Trophoblast cell (in vitro differentiated cells and primary cell): ENCODE measurements around the gene MYORG.

Experiments
- DNase-seq, 2 donors: peaks; one replicate each; pipeline ENCODE4 v3.0.0-alpha.2; 2016
- H2AFZ ChIP-seq: 2 replicates; pipeline ENCODE4 v1.6.1; 2013; ENCODE audit warnings: low read length, moderate library complexity, mild to moderate bottlenecking; ENCODE audit not compliant: insufficient read depth, poor library complexity
- H2AK5ac ChIP-seq: 2 replicates; pipeline ENCODE4 v1.6.1; 2013; ENCODE audit warnings: mild to moderate bottlenecking, low read length
- H2BK120ac ChIP-seq: 2 replicates; pipeline ENCODE4 v1.6.1; 2013; ENCODE audit warnings: low read length, mild to moderate bottlenecking, moderate library complexity; ENCODE audit not compliant: insufficient read depth, poor library complexity
- H2BK12ac ChIP-seq: 2 replicates; pipeline ENCODE4 v1.6.1; 2013; ENCODE audit warnings: mild to moderate bottlenecking, low read length, moderate library complexity
- H2BK5ac ChIP-seq: 2 replicates; pipeline ENCODE4 v1.6.1; 2013; ENCODE audit warnings: low read length, low read depth, moderate library complexity, mild to moderate bottlenecking; ENCODE audit not compliant: poor library complexity
- H3K14ac ChIP-seq: 2 replicates; pipeline ENCODE4 v1.6.1; 2013; ENCODE audit warnings: mild to moderate bottlenecking, low read length
- H3K18ac ChIP-seq: 2 replicates; pipeline ENCODE4 v1.6.1; 2013; ENCODE audit warnings: mild to moderate bottlenecking, low read length
- H3K23ac ChIP-seq: 2 replicates; pipeline ENCODE4 v1.6.1; 2013; ENCODE audit warnings: low read length
- H3K27ac ChIP-seq: 2 replicates; pipeline ENCODE4 v1.5.1; 2013; ENCODE audit warnings: low read depth, mild to moderate bottlenecking, inconsistent platforms, low read length, moderate library complexity
- H3K27me3 ChIP-seq: 2 replicates; pipeline ENCODE4 v1.6.1; 2013; ENCODE audit warnings: inconsistent platforms, mild to moderate bottlenecking, low read length, moderate library complexity; ENCODE audit not compliant: insufficient read depth
- H3K36me3 ChIP-seq, 2 experiments: 1 replicate in 1 of 2; 2 replicates in 1 of 2; pipeline ENCODE4 v1.6.1; 2013; ENCODE audit warnings: low read length in 2 of 2, mild to moderate bottlenecking in 2 of 2, moderate library complexity in 1 of 2; ENCODE audit not compliant: insufficient read depth in 2 of 2, control insufficient read depth in 1 of 2
- H3K4ac ChIP-seq: 2 replicates; pipeline ENCODE4 v1.6.1; 2013; ENCODE audit warnings: low read depth, mild to moderate bottlenecking, low read length, moderate library complexity
- H3K4me1 ChIP-seq, 2 experiments: 1 replicate in 1 of 2; 2 replicates in 1 of 2; pipeline ENCODE4 v1.6.1; 2013; ENCODE audit warnings: low read length in 2 of 2, mild to moderate bottlenecking in 2 of 2, moderate library complexity in 1 of 2; ENCODE audit not compliant: insufficient read depth in 2 of 2, control insufficient read depth in 1 of 2
- H3K4me2 ChIP-seq: 2 replicates; pipeline ENCODE4 v1.6.1; 2013; ENCODE audit warnings: inconsistent platforms, mild to moderate bottlenecking, low read length, moderate library complexity
- H3K4me3 ChIP-seq: 2 replicates; pipeline ENCODE4 v1.5.1; 2013; ENCODE audit warnings: mild to moderate bottlenecking, low read depth, low read length, inconsistent platforms
- H3K79me1 ChIP-seq: one replicate; pipeline ENCODE4 v1.6.1; 2013; ENCODE audit warnings: low read length
- H3K79me2 ChIP-seq: 2 replicates; pipeline ENCODE4 v1.6.1; 2013; ENCODE audit warnings: low read length, mild to moderate bottlenecking; ENCODE audit not compliant: control insufficient read depth, insufficient read depth, poor library complexity
- H3K9ac ChIP-seq: 2 replicates; pipeline ENCODE4 v1.6.1; 2013; ENCODE audit warnings: mild to moderate bottlenecking, low read length
- H3K9me3 ChIP-seq: 2 replicates; pipeline ENCODE4 v1.6.1; 2013; ENCODE audit warnings: low read depth, mild to moderate bottlenecking, control low read depth, inconsistent platforms, low read length; ENCODE audit not compliant: insufficient read depth
- H4K12ac ChIP-seq: 2 replicates; pipeline ENCODE4 v1.6.1; 2013; ENCODE audit warnings: low read depth, mild to moderate bottlenecking, low read length, moderate library complexity
- H4K8ac ChIP-seq: 2 replicates; pipeline ENCODE4 v1.6.1; 2013; ENCODE audit warnings: low read depth, mild to moderate bottlenecking, low read length, moderate library complexity
- H4K91ac ChIP-seq: one replicate; pipeline ENCODE4 v1.6.1; 2013; ENCODE audit warnings: low read depth, mild to moderate bottlenecking, low read length, moderate library complexity
- WGBS: extraction: QIAGEN DNeasy Blood & Tissue Kit; methylation state at CpG from one replicate; pipeline ENCODE4 v1.1.7; 2013; ENCODE audit warnings: missing lambda C conversion rate; ENCODE audit not compliant: insufficient read length, insufficient coverage; ENCODE audit errors: extremely low coverage; 5-methylcytosine and 5-hydroxymethylcytosine counted together

MYORG gene

DNA sequence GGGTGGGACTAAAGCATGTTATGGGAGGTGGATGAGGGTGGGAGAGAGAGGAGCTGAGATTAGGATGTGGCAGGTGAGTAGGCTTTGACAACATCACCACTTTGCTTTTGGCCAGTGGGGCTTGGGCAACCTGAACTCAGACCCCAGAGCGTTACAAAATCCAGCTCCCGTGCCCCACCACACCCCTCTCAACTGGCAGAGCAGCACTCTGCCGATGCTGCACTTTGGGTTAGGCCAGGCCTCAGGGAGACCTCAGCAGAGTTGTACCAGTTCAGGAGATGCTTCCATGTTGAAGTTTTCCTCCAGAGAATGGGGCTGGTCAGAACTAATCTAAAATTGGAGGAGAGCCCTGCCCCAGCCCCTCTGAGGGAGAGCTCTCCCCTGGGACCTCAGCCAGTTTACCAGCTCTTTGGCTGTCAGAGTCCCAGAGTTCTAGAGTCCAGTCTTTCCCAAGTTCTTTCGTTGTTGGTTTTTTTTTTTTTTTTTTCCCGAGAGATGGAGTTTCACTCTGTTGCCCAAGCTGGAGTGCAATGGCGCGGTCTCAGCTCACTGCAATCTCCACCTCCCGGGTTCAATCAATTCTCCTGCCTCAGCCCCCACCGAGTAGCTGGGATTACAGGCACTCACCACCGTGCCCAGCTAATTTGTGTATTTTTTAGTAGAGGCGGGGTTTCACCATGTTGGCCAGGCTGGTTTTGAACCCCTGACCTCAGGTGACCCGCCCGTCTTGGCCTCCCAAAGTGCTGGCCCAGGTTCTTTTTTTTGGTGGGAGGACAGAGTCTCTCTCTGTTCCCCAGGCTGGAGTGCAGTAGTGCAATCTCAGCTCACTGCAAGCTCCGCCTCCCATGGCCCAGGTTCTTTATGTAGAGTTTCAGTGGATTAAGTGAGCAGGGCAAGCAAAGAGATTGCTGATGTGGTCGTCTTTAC is 29.6 kb downstream of the MYORG start:
- Histone ChIP-seq H4K8ac (no peak overlapping the region), H3K4me3 (no peak overlapping the region), H3K18ac (no peak overlapping the region), H3K4ac (no peak overlapping the region), H2BK120ac (no peak overlapping the region), H3K27me3 (no peaks in the 10 kb centered on the region), H3K79me2 (no peaks in the 10 kb centered on the region), H3K36me3 (peaks cover 6 to 8% of the 10 kb centered on the region in 2 experiments), H3K9ac (peak overlapping the region; percentile 32), H3K4me2 (no peak overlapping the region), H2AFZ (no peak overlapping the region), H2AK5ac (no peak overlapping the region), H3K79me1 (no peaks in the 10 kb centered on the region), H3K4me1 (no peaks in the 10 kb centered on the region), H3K27ac (no peak overlapping the region), H3K23ac (no peak overlapping the region), H3K9me3 (no peaks in the 10 kb centered on the region), H3K14ac (no peak overlapping the region), H2BK12ac (no peak overlapping the region), H4K12ac (no peak overlapping the region), H4K91ac (no peak overlapping the region), H2BK5ac (no peak overlapping the region)
- WGBS: no CpG with 5 or more reads among the region's 15 CpGs
- no peak for DNase-seq

DNA sequence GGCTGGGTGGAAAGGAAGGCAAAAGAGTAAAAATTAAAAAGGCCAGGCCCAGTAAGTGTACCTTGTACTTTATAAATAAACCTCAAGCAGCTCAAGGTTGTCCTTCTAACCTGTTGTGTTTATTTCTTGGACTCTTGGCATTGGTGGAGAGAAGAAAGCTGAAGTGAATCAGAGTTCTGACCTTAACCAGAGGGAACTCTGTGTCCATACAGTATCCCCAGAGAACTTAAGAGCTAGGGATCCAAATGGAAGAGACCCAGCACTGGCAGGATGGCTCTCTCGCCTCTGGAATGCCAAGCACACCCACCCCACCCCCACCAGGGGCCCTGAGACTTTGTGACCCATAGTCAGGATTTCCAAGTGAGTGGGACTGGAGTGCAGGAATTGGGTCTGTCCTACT is 33.1 kb downstream of the MYORG start:
- H3K27me3 ChIP-seq: no peaks in the 10 kb centered on the region
- H3K23ac ChIP-seq: no peak overlapping the region
- H3K18ac ChIP-seq: no peak overlapping the region
- no peak overlapping the region for H2BK5ac ChIP-seq
- H3K9ac ChIP-seq: no peak overlapping the region
- no peak for DNase-seq
- no peak overlapping the region for H4K8ac ChIP-seq
- no peaks in the 10 kb centered on the region for H3K9me3 ChIP-seq
- no peak overlapping the region for H2AK5ac ChIP-seq
- H3K4me1 ChIP-seq: no peaks in the 10 kb centered on the region
- no peak overlapping the region for H3K4ac ChIP-seq
- no peak overlapping the region for H3K4me3 ChIP-seq
- no peak overlapping the region for H2BK12ac ChIP-seq
- no peaks in the 10 kb centered on the region for H3K79me2 ChIP-seq
- no peak overlapping the region for H3K4me2 ChIP-seq
- H2AFZ ChIP-seq: no peak overlapping the region
- H3K27ac ChIP-seq: no peak overlapping the region
- no peak overlapping the region for H4K91ac ChIP-seq
- no peak overlapping the region for H2BK120ac ChIP-seq
- no CpG with 5 or more reads among the region's 1 CpG for WGBS
- H3K14ac ChIP-seq: no peak overlapping the region
- no peak overlapping the region for H4K12ac ChIP-seq
- H3K79me1 ChIP-seq: no peaks in the 10 kb centered on the region
- peaks cover 20 to 23% of the 10 kb centered on the region in 2 experiments for H3K36me3 ChIP-seq

DNA sequence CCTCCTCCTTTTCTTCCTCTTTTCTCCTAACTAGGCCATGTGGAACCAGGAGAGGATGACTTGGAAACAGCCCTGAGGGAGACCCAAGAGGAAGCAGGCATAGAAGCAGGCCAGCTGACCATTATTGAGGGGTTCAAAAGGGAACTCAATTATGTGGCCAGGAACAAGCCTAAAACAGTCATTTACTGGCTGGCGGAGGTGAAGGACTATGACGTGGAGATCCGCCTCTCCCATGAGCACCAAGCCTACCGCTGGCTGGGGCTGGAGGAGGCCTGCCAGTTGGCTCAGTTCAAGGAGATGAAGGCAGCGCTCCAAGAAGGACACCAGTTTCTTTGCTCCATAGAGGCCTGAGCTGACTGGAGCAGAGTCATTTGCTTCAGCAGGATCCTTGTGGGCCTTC is 33.6 kb downstream of the MYORG start:
- H3K27me3 ChIP-seq: no peaks in the 10 kb centered on the region
- no peak overlapping the region for H3K23ac ChIP-seq
- H3K18ac ChIP-seq: no peak overlapping the region
- no peak overlapping the region for H2BK12ac ChIP-seq
- no peak overlapping the region for H3K14ac ChIP-seq
- no peak overlapping the region for H3K4me2 ChIP-seq
- H2AFZ ChIP-seq: no peak overlapping the region
- H3K27ac ChIP-seq: no peak overlapping the region
- no peak overlapping the region for H4K8ac ChIP-seq
- no peak overlapping the region for H2AK5ac ChIP-seq
- H2BK120ac ChIP-seq: no peak overlapping the region
- H3K4me1 ChIP-seq: no peaks in the 10 kb centered on the region
- H3K4me3 ChIP-seq: no peak overlapping the region
- no peak overlapping the region for H2BK5ac ChIP-seq
- no peak overlapping the region for H4K12ac ChIP-seq
- H3K79me2 ChIP-seq: no peaks in the 10 kb centered on the region
- no peak for DNase-seq
- peaks cover 22 to 24% of the 10 kb centered on the region in 2 experiments for H3K36me3 ChIP-seq
- H3K9ac ChIP-seq: no peak overlapping the region
- H3K9me3 ChIP-seq: no peaks in the 10 kb centered on the region
- H3K79me1 ChIP-seq: no peaks in the 10 kb centered on the region
- WGBS: no CpG with 5 or more reads among the region's 5 CpGs
- H3K4ac ChIP-seq: no peak overlapping the region
- no peak overlapping the region for H4K91ac ChIP-seq

DNA sequence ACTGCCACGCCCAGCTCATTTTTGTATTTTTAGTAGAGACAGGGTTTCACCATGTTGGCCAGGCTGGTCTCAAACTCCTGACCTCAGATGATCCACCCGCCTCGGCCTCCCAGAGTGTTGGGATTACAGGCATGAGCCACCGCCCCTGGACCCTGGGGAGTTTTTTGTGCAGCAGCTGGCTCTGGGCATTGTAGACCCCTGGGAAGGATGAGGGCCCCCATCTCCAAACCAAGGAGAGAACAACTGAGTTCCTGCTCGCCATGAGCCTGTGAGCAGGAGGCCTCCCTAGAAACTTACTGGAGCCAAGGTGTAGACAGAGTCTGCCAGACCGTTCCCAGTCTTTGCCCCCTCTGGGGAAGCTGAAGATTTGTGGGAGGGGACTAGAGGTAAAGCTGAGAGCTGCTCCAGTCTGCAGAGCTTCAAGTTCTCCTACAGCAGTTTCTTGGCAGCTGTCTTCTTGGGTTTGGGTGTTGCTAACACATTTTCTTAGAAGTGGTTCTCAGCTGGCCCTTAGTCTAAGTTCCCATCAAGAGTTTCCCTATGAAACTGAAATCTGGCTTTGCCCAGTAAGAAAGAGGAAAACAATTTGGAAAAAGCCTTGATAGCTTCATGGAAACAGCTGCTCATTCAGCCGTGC is 34.9 kb downstream of the MYORG start:
- H3K4me3 ChIP-seq: no peak overlapping the region
- no peak overlapping the region for H3K23ac ChIP-seq
- no peaks in the 10 kb centered on the region for H3K79me1 ChIP-seq
- H3K4me2 ChIP-seq: no peak overlapping the region
- no peak overlapping the region for H4K12ac ChIP-seq
- peaks cover 22 to 24% of the 10 kb centered on the region in 2 experiments for H3K36me3 ChIP-seq
- no peaks in the 10 kb centered on the region for H3K4me1 ChIP-seq
- no peak overlapping the region for H2AK5ac ChIP-seq
- H3K27me3 ChIP-seq: no peaks in the 10 kb centered on the region
- WGBS: no CpG with 5 or more reads among the region's 7 CpGs
- H3K14ac ChIP-seq: no peak overlapping the region
- H2AFZ ChIP-seq: no peak overlapping the region
- no peak overlapping the region for H3K27ac ChIP-seq
- H3K4ac ChIP-seq: no peak overlapping the region
- no peak overlapping the region for H2BK5ac ChIP-seq
- H3K79me2 ChIP-seq: no peaks in the 10 kb centered on the region
- no peak overlapping the region for H2BK12ac ChIP-seq
- H2BK120ac ChIP-seq: no peak overlapping the region
- no peaks in the 10 kb centered on the region for H3K9me3 ChIP-seq
- no peak overlapping the region for H4K8ac ChIP-seq
- DNase-seq: no peak
- H4K91ac ChIP-seq: no peak overlapping the region
- H3K9ac ChIP-seq: no peak overlapping the region
- H3K18ac ChIP-seq: no peak overlapping the region
